HFF-Myc (cell line): ENCODE data around the gene FEZ2.

Source experiments
- DNase-seq: peaks from one replicate; pipeline ENCODE4 v3.0.0-alpha.2; 2011; ENCODE audit warnings: low read depth; ENCODE audit errors: extremely low read depth
- H3K4me3 ChIP-seq: replicated peaks from 2 replicates; pipeline ENCODE4 v1.5.1; 2011; ENCODE audit warnings: low read depth, mild to moderate bottlenecking, control low read depth, low read length
- CTCF ChIP-seq: IDR thresholded peaks from 2 replicates; pipeline ENCODE4 v1.5.1; 2012; ENCODE audit warnings: mild to moderate bottlenecking, low read depth, low read length, control low read depth; ENCODE audit errors: missing control alignments

Gene FEZ2

GRCh38 chr2:36528766-36529392 lies 69.1 kb downstream of the FEZ2 start:
- DNase-seq: no peak
- TF ChIP-seq CTCF: no peak
- H3K4me3 ChIP-seq: no peak overlapping the region

GRCh38 chr2:36528274-36528673 lies 69.7 kb downstream of the FEZ2 start:
- no peak for DNase-seq
- no peak overlapping the region for H3K4me3 ChIP-seq

GRCh38 chr2:36526226-36526625 lies 71.7 kb downstream of the FEZ2 start:
- DNase-seq: no peak
- no peak overlapping the region for H3K4me3 ChIP-seq
- TF ChIP-seq CTCF: no peak

More at GRCh38 chr2:36528274-36528673, 69.7 kb downstream of the FEZ2 start:
- TF ChIP-seq CTCF: no peak

GRCh38 chr2:36525245-36525644 lies 72.7 kb downstream of the FEZ2 start:
- TF ChIP-seq CTCF: no peak
- no peak for DNase-seq
- H3K4me3 ChIP-seq: no peak overlapping the region

- H3K4me3 ChIP-seq: no peak overlapping the region
- DNase-seq: no peak
- no peak for TF ChIP-seq CTCF
Measured at GRCh38 chr2:36523153-36523552, 74.8 kb downstream of the FEZ2 start.

- DNase-seq: no peak
- no peak overlapping the region for H3K4me3 ChIP-seq
- no peak for TF ChIP-seq CTCF
Measured at GRCh38 chr2:36520431-36520830, 77.5 kb downstream of the FEZ2 start.
